Neural crest cell (in vitro differentiated cells): ENCODE results near the gene BAIAP3. TPM values are rescaled to one million over a fixed set of nuclear protein-coding genes. Genes with fewer than 3 reads are reported as not detected.
A peak's percentile ranks its signal among the peaks of the same experiment; 100 is the strongest.

Experiments
- DNase-seq: peaks from one replicate; pipeline ENCODE4 v3.0.0; 2021; ENCODE audit warnings: low read depth, mixed read lengths, low spot score
- H3K27ac Mint-ChIP-seq: one replicate; pipeline ENCODE4 v1.8.0; 2021; ENCODE audit warnings: mild to moderate bottlenecking, mixed read lengths; ENCODE audit not compliant: unreplicated experiment
- H3K27me3 Mint-ChIP-seq: 2 replicates; pipeline ENCODE4 v1.8.0; 2021; ENCODE audit warnings: low read depth, mild to moderate bottlenecking, mixed read lengths
- H3K36me3 Mint-ChIP-seq: 2 replicates; pipeline ENCODE4 v1.8.0; 2021; ENCODE audit warnings: low read depth, mild to moderate bottlenecking, mixed read lengths
- H3K4me1 Mint-ChIP-seq: 2 replicates; pipeline ENCODE4 v1.8.0; 2021; ENCODE audit warnings: mixed read lengths
- H3K4me3 Mint-ChIP-seq: one replicate; pipeline ENCODE4 v1.8.0; 2021; ENCODE audit warnings: mild to moderate bottlenecking, mixed read lengths
- H3K9me3 Mint-ChIP-seq: 2 replicates; pipeline ENCODE4 v1.8.0; 2021; ENCODE audit warnings: mixed read lengths
- total RNA-seq: library from RNA; stranded (reverse); gene quantifications from 2 replicates; pipeline ENCODE4 v1.2.1, GENCODE V29; 2021
- TF ChIP-seq, protein P1 (sequence below): fragments of 200-600 bp; sonication (generic); conservative IDR thresholded peaks from 2 replicates; pipeline ENCODE4 v1.5.0; 2021; ENCODE audit warnings: antibody characterized with exemption, mild to moderate bottlenecking

The BAIAP3 gene
- total RNA-seq, 1 donor from 2014 or later, result 3.4 TPM

DNA sequence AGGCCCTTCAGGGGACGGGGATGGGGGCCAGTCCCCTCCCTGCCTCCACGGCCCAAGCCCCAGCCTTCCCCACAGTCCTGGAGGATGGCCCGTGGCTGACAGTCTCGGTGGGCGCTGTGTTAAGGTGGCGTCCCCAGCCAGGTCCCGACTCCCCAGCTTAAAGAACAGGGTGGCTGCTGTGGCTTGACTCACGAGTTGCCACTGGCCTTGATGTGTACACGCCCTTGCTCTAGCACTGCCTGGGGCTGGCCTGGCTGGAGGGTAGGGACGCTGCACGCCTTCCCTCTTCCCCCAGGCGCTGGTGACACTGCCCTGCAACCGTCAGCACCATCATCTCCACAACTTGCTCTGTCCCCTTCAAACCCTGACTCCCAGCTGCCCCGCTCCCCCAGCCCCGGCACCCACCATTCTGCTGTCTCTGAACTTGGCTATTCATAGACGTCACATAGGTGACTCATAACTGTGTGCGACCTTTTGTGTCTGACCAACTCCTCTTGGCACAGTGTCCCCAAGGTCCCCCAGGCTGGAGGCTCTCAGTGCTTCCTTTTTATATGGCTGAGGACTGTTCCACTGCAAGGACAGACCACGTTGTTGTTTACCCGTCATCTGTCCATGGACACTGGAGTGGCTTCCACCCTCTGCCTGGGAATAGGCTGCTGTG lies 24.6 kb downstream of the BAIAP3 start:
- Mint-ChIP-seq H3K27ac (no peak overlapping the region), H3K9me3 (no peaks in the 10 kb centered on the region)

DNA sequence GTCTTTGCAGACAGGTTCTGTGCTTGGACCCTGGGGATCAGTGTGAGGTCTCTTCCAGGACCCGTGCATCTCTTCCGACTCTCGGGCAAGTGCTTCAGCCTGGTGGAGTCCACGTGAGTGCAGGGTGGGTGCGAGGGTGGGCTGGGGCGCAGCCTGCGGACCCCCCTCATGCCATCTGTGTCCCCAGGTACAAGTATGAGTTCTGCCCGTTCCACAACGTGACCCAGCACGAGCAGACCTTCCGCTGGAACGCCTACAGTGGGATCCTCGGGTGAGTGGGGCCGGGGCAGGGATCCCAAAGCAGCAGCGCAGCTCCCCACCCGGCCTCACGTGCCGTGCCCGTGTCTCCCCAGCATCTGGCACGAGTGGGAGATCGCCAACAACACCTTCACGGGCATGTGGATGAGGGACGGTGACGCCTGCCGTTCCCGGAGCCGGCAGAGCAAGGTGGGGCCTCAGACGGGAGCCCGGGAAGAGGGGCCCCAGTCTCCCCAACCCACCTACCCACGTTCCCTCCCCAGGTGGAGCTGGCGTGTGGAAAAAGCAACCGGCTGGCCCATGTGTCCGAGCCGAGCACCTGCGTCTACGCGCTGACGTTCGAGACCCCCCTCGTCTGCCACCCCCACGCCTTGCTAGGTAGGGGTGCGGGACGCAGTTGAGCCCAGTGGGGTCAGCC lies 28.4 kb downstream of the BAIAP3 start:
- Mint-ChIP-seq H3K4me1 (no peaks in the 10 kb centered on the region), H3K4me3 (no peak overlapping the region), H3K36me3 (peaks cover 3% of the 10 kb centered on the region), H3K9me3 (no peaks in the 10 kb centered on the region), H3K27ac (no peak overlapping the region), H3K27me3 (no peaks in the 10 kb centered on the region)
- TF ChIP-seq, protein P1, sequence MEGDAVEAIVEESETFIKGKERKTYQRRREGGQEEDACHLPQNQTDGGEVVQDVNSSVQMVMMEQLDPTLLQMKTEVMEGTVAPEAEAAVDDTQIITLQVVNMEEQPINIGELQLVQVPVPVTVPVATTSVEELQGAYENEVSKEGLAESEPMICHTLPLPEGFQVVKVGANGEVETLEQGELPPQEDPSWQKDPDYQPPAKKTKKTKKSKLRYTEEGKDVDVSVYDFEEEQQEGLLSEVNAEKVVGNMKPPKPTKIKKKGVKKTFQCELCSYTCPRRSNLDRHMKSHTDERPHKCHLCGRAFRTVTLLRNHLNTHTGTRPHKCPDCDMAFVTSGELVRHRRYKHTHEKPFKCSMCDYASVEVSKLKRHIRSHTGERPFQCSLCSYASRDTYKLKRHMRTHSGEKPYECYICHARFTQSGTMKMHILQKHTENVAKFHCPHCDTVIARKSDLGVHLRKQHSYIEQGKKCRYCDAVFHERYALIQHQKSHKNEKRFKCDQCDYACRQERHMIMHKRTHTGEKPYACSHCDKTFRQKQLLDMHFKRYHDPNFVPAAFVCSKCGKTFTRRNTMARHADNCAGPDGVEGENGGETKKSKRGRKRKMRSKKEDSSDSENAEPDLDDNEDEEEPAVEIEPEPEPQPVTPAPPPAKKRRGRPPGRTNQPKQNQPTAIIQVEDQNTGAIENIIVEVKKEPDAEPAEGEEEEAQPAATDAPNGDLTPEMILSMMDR, result no peak
- DNase-seq, result no peak

More for the DNA sequence above, 24.6 kb downstream of the BAIAP3 start:
- H3K27me3 Mint-ChIP-seq, result no peaks in the 10 kb centered on the region
- peaks cover 6% of the 10 kb centered on the region for H3K4me1 Mint-ChIP-seq
- H3K36me3 Mint-ChIP-seq, result no peaks in the 10 kb centered on the region
- TF ChIP-seq, protein P1, result no peak
- peak overlapping the region; percentile 65 for H3K4me3 Mint-ChIP-seq
- no peak for DNase-seq

DNA sequence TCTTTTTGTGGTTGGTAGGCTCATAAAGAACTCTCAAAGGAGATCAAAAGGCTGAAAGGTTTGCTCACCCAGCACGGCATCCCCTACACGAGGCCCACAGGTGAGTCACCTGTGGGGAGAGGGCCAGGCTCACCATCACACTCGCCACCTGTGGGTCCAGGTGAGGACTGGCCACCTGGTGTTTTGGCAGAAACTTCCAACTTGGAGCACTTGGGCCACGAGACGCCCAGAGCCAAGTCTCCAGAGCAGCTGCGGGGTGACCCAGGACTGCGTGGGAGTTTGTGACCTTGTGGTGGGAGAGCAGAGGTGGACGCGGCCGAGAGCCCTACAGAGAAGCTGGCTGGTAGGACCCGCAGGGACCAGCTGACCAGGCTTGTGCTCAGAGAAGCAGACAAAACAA lies 29.4 kb downstream of the BAIAP3 start:
- TF ChIP-seq, protein P1, result no peak
- H3K9me3 Mint-ChIP-seq, result no peaks in the 10 kb centered on the region
- H3K27me3 Mint-ChIP-seq, result no peaks in the 10 kb centered on the region
- H3K27ac Mint-ChIP-seq, result no peak overlapping the region
- peaks cover 3% of the 10 kb centered on the region for H3K36me3 Mint-ChIP-seq
- no peak overlapping the region for H3K4me3 Mint-ChIP-seq
- DNase-seq, result no peak
- H3K4me1 Mint-ChIP-seq, result no peaks in the 10 kb centered on the region

GRCh38 chr16:1363501-1364041 lies 30.1 kb downstream of the BAIAP3 start:
- no peaks in the 10 kb centered on the region for H3K27me3 Mint-ChIP-seq
- TF ChIP-seq, protein P1, result peak; percentile 83
- no peaks in the 10 kb centered on the region for H3K9me3 Mint-ChIP-seq
- peak overlapping the region; percentile 57 for H3K4me3 Mint-ChIP-seq
- H3K36me3 Mint-ChIP-seq, result peaks cover 3% of the 10 kb centered on the region
- H3K27ac Mint-ChIP-seq, result peak overlapping the region; percentile 28
- no peaks in the 10 kb centered on the region for H3K4me1 Mint-ChIP-seq
- DNase-seq, result peak; percentile 56

GRCh38 chr16:1364510-1364909 lies 31.1 kb downstream of the BAIAP3 start:
- H3K9me3 Mint-ChIP-seq, result no peaks in the 10 kb centered on the region
- peaks cover 3% of the 10 kb centered on the region for H3K36me3 Mint-ChIP-seq
- H3K4me1 Mint-ChIP-seq, result no peaks in the 10 kb centered on the region

More at GRCh38 chr16:1364510-1364909, 31.1 kb downstream of the BAIAP3 start:
- no peak overlapping the region for H3K27ac Mint-ChIP-seq
- TF ChIP-seq, protein P1, result no peak
- no peaks in the 10 kb centered on the region for H3K27me3 Mint-ChIP-seq
- H3K4me3 Mint-ChIP-seq, result no peak overlapping the region
- no peak for DNase-seq
